ENCODE measurements around the gene COL1A2.

COL1A2 gene

GRCh38 chr7:94410413-94411187, 15.9 kb downstream of the COL1A2 start:
- no peak for DNase-seq (ENCODE audit: low read depth)

- DNase-seq (ENCODE audit: low read depth): no peak
Measured at GRCh38 chr7:94411188-94411466, 16.4 kb downstream of the COL1A2 start.

- DNase-seq (ENCODE audit: low read depth): no peak
Measured at GRCh38 chr7:94412762-94413322, 18.1 kb downstream of the COL1A2 start.

GRCh38 chr7:94414481-94414880, 19.8 kb downstream of the COL1A2 start:
- DNase-seq (ENCODE audit: low read depth): no peak

- DNase-seq (ENCODE audit: low read depth): no peak
Measured at GRCh38 chr7:94414980-94415379, 20.3 kb downstream of the COL1A2 start.

- DNase-seq (ENCODE audit: low read depth): no peak
Measured at GRCh38 chr7:94417306-94417705, 22.6 kb downstream of the COL1A2 start.

- no peak for DNase-seq (ENCODE audit: low read depth)
Measured at GRCh38 chr7:94417901-94418300, 23.2 kb downstream of the COL1A2 start.

- no peak for DNase-seq (ENCODE audit: low read depth)
Measured at GRCh38 chr7:94418851-94419250, 24.2 kb downstream of the COL1A2 start.

GRCh38 chr7:94420328-94420727, 25.6 kb downstream of the COL1A2 start:
- no peak for DNase-seq (ENCODE audit: low read depth)

GRCh38 chr7:94421681-94422080, 27.0 kb downstream of the COL1A2 start:
- no peak for DNase-seq (ENCODE audit: low read depth)

GRCh38 chr7:94422136-94422535, 27.4 kb downstream of the COL1A2 start:
- DNase-seq (ENCODE audit: low read depth): no peak

- DNase-seq (ENCODE audit: low read depth): no peak
Measured at GRCh38 chr7:94422827-94423460, 28.2 kb downstream of the COL1A2 start.

GRCh38 chr7:94423863-94424735, 29.4 kb downstream of the COL1A2 start:
- no peak for DNase-seq (ENCODE audit: low read depth)

- no peak for DNase-seq (ENCODE audit: low read depth)
Measured at GRCh38 chr7:94425546-94425945, 30.9 kb downstream of the COL1A2 start.

GRCh38 chr7:94426980-94427875, 32.5 kb downstream of the COL1A2 start:
- no peak for DNase-seq (ENCODE audit: low read depth)

GRCh38 chr7:94429153-94429552, 34.5 kb downstream of the COL1A2 start:
- no peak for DNase-seq (ENCODE audit: low read depth)

GRCh38 chr7:94431176-94431575, 36.5 kb downstream of the COL1A2 start:
- DNase-seq (ENCODE audit: low read depth): no peak

- DNase-seq (ENCODE audit: low read depth): no peak
Measured at GRCh38 chr7:94431619-94432280, 37.1 kb downstream of the COL1A2 start.

GRCh38 chr7:94432281-94432670, 37.6 kb downstream of the COL1A2 start:
- DNase-seq (ENCODE audit: low read depth): no peak

GRCh38 chr7:94432817-94433216, 38.1 kb downstream of the COL1A2 start:
- no peak for DNase-seq (ENCODE audit: low read depth)

- DNase-seq (ENCODE audit: low read depth): no peak
Measured at GRCh38 chr7:94433224-94433623, 38.5 kb downstream of the COL1A2 start.
